ENCODE measurements around the gene MAML2.

GRCh38 chr11:96229354-96229977 lies 113.5 kb downstream of the MAML2 start:
- TF ChIP-seq CTCF (IDR thresholded peaks at IDR 0.05; ENCODE audit: low read depth, low read length, missing input control) (no peak), YY1 (IDR thresholded peaks at IDR 0.05) (no peak), SP1 (IDR thresholded peaks at IDR 0.05) (no peak)

Measured in liver (tissue), 3 donors.